Right atrium auricular region (tissue), 2 donors: ENCODE data around the gene RCC1. TPM values are rescaled to one million over a fixed set of nuclear protein-coding genes. Genes with fewer than 3 reads are reported as not detected.
"Not testable (repeated sequence)": the region's sequence is repeated elsewhere in the genome, so short reads cannot be mapped to it uniquely, and the experiment has no call there.

Source experiments
- DNase-seq: peaks from one replicate; pipeline ENCODE4 v3.0.0-alpha.2; 2019; ENCODE audit warnings: low spot score
- H3K27ac ChIP-seq, 2 donors: fragments of 200-600 bp; sonication (generic); 1 replicate in 1 of 2; 2 replicates in 1 of 2; pipeline ENCODE4 v1.5.1; 2016 to 2019
- H3K27me3 ChIP-seq, 2 donors: fragments of 200-600 bp; sonication (generic); one replicate each; pipeline versions ENCODE4 v1.5.1 to v1.6.0; 2017 to 2019
- H3K36me3 ChIP-seq: fragments of 200-600 bp; sonication (generic); one replicate; pipeline ENCODE4 v1.5.1; 2016
- H3K4me1 ChIP-seq, 2 donors: fragments of 200-600 bp; sonication (generic); one replicate each; pipeline versions ENCODE4 v1.5.1 to v1.6.0; 2017 to 2019
- H3K4me3 ChIP-seq, 2 donors: fragments of 200-600 bp; sonication (generic); 1 replicate in 1 of 2; 2 replicates in 1 of 2; pipeline ENCODE4 v1.5.1; 2017 to 2019; ENCODE audit warnings: mild to moderate bottlenecking in 1 of 2, moderate library complexity in 1 of 2
- H3K9me3 ChIP-seq, 2 donors: fragments of 200-600 bp; sonication (generic); one replicate each; pipeline ENCODE4 v1.5.1; 2019
- total RNA-seq, 2 donors: library from RNA; depleted of rRNA; stranded (reverse); fragments of >200 nt; gene quantifications; one replicate each; pipeline ENCODE4 v1.1.0, GENCODE V29; 2016
- TF ChIP-seq, protein P1 (sequence below), 2 donors: fragments of 200-600 bp; sonication (generic); IDR thresholded peaks; one replicate each; pipeline ENCODE4 v1.5.1; 2019; ENCODE audit warnings: antibody characterized with exemption in 2 of 2

RCC1 gene
- total RNA-seq, 2 donors from 2014 or later = 6.2 to 8.1 TPM

DNA sequence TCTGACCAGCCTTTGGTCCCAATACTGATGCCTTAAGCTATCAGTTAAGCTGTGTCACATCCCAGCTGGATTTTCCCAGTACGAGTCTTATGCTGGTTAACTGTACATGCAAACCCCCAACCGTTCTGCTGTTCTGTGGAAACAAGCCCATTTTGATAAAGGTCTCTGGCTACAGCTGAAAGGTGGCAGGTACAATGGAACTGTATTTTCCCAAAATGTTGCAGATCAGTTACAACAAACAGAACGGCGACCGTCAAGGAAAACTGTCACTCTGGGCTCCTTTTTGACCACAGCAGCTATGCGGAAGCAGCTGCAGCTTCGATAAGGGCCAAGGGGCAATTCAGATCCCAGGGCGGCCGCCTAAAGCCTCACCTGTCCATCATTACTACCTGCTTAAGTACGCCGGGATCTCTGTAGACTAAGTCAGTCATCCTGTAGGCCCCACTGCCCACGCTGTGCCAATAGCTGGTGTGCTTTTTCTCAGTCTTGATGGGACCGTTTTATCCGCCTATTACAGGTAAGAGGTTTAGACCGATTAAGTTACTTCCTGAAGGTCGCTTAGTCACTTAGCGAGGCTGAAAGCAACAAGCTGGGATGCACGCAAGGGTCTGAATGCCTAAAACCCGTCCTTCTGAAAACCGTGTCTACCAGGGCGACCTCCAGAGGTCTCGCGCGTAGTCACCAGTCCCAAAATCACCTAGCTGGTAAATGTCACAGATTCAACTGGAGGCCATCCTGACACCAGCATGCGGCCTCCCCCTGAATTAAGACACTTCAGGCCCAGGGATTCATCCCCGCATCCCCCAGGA, 75.1 kb downstream of the RCC1 start:
- no peak for DNase-seq
- Histone ChIP-seq H3K36me3 (peaks cover 40% of the 10 kb centered on the region), H3K4me3 (peak overlapping the region; percentile 82 to 84), H3K9me3 (no peaks in the 10 kb centered on the region), H3K27me3 (no peaks in the 10 kb centered on the region), H3K4me1 (peaks cover 0 to 29% of the 10 kb centered on the region in 2 donors), H3K27ac (peak overlapping the region; percentile 87 to 96)
- TF ChIP-seq, protein P1, sequence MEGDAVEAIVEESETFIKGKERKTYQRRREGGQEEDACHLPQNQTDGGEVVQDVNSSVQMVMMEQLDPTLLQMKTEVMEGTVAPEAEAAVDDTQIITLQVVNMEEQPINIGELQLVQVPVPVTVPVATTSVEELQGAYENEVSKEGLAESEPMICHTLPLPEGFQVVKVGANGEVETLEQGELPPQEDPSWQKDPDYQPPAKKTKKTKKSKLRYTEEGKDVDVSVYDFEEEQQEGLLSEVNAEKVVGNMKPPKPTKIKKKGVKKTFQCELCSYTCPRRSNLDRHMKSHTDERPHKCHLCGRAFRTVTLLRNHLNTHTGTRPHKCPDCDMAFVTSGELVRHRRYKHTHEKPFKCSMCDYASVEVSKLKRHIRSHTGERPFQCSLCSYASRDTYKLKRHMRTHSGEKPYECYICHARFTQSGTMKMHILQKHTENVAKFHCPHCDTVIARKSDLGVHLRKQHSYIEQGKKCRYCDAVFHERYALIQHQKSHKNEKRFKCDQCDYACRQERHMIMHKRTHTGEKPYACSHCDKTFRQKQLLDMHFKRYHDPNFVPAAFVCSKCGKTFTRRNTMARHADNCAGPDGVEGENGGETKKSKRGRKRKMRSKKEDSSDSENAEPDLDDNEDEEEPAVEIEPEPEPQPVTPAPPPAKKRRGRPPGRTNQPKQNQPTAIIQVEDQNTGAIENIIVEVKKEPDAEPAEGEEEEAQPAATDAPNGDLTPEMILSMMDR (IDR thresholded peaks at IDR 0.05) = no peak

DNA sequence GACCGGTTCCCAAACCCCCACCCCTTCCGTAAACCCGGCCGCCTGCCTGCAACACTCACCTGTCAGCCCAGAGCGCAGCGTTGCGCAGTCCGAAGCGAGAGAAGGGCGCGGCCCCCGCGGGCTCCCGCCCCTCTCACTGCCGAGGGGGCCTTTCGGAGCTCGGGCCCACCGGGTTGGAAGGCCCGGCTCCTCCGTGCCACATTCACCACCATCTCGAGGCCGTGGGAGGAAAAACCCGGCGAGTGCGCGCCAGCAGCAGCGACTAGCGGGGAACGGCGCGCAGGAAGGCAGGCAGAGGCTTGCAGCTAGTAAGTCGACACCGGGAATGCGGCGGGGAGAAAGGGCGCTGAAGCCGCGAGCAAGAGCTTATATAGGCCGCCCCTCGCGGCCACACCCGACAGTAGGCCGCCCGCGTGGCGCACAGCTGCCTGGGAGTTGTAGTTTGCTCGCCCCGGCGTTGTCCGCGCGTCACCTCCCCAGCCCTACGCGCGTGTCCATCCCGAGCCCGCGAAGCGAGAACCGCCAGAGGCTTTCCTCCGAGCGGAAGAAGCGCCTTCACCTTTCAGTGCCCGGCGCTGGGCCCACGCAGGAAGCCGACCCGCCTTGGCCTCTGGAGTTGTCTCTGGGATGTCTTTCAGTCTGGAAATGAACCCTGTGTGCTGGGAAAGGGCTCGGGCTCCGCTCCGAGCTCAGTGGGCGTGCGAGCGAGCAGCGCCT, 75.8 kb downstream of the RCC1 start:
- no peaks in the 10 kb centered on the region for H3K9me3 ChIP-seq
- DNase-seq = peak; percentile 98
- TF ChIP-seq, protein P1 (IDR thresholded peaks at IDR 0.05) = no peak
- H3K4me3 ChIP-seq = peak overlapping the region; percentile 82 to 84
- no peaks in the 10 kb centered on the region for H3K27me3 ChIP-seq
- peak overlapping the region; percentile 87 to 96 for H3K27ac ChIP-seq
- H3K4me1 ChIP-seq = peaks cover 0 to 29% of the 10 kb centered on the region in 2 donors
- peaks cover 40% of the 10 kb centered on the region for H3K36me3 ChIP-seq

DNA sequence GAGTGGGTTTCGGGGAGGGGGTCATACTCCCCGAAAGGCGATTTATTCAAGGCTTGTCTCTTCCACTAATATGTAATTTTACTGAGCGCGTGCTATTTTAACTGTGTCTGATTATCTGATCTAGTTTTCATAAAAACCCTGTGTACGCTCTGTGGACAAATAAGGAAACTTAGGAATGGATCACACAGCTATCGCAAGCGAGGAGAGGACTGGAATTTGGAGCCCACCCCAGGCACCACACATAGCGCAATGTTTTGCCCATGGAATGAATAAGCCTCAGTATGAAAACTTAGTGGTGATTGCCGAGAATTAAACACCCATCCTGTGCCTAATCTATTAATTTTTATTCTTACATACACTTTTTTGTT, 76.4 kb downstream of the RCC1 start:
- TF ChIP-seq, protein P1 (IDR thresholded peaks at IDR 0.05) = no peak
- H3K27ac ChIP-seq = peak overlapping the region; percentile 87 to 96
- H3K27me3 ChIP-seq = no peaks in the 10 kb centered on the region
- H3K4me3 ChIP-seq = peak overlapping the region; percentile 82 to 84
- peaks cover 36% of the 10 kb centered on the region for H3K36me3 ChIP-seq
- H3K4me1 ChIP-seq = peaks cover 0 to 29% of the 10 kb centered on the region in 2 donors
- no peaks in the 10 kb centered on the region for H3K9me3 ChIP-seq
- DNase-seq = no peak

DNA sequence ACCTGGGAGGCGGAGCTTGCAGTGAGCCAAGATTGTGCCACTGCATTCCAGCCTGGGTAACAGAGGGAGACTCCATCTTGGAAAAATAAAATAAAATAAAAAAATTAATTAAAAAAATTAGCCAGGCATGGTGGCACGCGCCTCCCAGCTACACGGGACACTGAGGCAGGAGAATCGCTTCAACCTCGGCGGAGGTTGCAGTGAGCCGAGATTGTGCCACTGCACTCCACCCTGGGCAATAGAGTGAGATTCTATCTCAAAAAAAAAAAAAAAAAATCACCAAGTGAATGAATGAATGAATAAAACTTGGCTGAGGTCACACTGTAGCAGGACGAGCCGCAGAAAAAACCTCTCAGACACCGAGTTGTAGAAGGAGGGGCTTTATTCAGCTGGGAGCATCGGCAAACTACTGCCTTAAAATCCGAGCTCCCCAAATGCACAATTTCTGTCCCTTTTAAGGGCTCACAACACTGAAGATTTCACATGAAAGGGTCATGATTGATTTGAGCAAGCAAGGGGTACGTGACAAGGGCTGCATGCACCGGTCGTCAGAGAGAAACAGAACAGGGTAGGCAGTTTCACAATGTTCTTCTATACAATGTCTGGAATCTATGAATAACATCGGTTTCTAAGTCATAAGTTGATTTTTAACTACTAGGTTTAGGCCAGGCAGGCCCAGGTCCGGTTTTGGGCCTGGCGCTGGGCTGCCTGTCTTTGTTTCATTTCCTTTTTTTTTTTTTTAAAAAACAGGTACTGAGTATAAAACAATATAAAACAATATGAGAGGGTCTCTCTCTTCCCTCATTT, 80.9 kb downstream of the RCC1 start:
- not testable (repeated sequence) for H3K4me1 ChIP-seq, H3K9me3 ChIP-seq, H3K27ac ChIP-seq, H3K4me3 ChIP-seq, H3K36me3 ChIP-seq, H3K27me3 ChIP-seq, DNase-seq

Other genes starting within 250 kb of the RCC1 start
- gene SESN2, start 246.5 kb upstream of the RCC1 start, total RNA-seq = 1 to 10 TPM; 4.1 to 8.9 TPM
- gene MED18, start 177.0 kb upstream of the RCC1 start, total RNA-seq = 1 to 10 TPM; 5.8 to 6.4 TPM
- gene PHACTR4, start 136.3 kb upstream of the RCC1 start, total RNA-seq = 10 to 100 TPM; 15.8 to 22.4 TPM
- gene TRNAU1AP, start 47.0 kb downstream of the RCC1 start, total RNA-seq = 10 to 100 TPM in 1 of 2 donors, 1 to 10 TPM in 1; 7.4 to 12.6 TPM
- gene RAB42, start 86.2 kb downstream of the RCC1 start, total RNA-seq = 1 to 10 TPM; 1.5 to 2.0 TPM
- 10 to 100 TPM; 22.1 to 28.9 TPM for gene TAF12, start 137.0 kb downstream of the RCC1 start, total RNA-seq
- not detected for gene RNU11, start 142.6 kb downstream of the RCC1 start, total RNA-seq
- 1 to 10 TPM; 4.2 to 8.8 TPM for gene GMEB1, start 162.7 kb downstream of the RCC1 start, total RNA-seq
- gene YTHDF2, start 230.9 kb downstream of the RCC1 start, total RNA-seq = 10 to 100 TPM; 31.5 to 37.8 TPM